Stimulated activated CD4-positive, alpha-beta T cell treated with anti-CD3 and anti-CD28 coated beads, Interleukin-15, amount 100 ng/mL, for 48 hours (primary cell): Measurements from ENCODE around the gene PYHIN1.
A peak's percentile ranks its signal among the peaks of the same experiment; 100 is the strongest.

Source experiments
- DNase-seq, 2 donors: peaks; one replicate each; pipeline ENCODE4 v3.0.0-alpha.2; 2020; ENCODE audit warnings: low read depth in 2 of 2

Gene PYHIN1

DNA sequence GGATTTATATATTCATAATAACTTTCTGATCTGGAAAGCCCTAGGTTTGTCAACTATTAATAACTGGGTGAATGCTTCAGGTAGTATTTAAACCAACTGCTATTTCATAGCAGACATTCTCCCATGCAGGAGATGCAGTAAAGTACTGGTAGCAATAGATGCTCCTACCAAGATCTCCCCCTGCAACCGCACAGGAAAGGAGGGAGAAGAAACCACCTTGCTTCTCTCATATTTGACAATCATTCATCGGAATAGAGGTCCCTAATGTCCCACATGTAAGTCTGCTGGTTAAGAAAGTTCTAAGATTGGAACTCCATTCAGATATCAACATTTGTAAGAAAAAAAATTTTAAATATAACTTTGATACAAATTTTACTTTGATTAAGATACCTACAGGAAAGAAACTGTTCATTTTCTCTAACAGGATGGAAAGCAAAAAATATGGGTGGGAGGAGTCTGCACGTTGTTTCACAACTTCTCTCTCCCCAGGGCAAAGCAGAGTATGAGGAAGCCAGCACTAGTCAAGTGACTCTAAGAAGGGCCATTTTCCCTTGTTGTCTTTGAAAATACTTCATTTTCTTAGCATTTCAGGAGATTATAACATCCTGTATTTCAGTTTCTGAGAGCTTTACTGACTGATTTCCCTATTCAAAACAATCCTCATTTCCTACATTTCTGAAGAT is at the start of gene PYHIN1:
PYHIN1 (plus strand) TSS at position 498 of the 683 bp plus-strand sequence. CDS start 5,359 bp downstream, outside the sequence.
- DNase-seq, result peak in 1 of 2 donors; percentile 12

- no peak for DNase-seq
Measured at GRCh38 chr1:158893654-158894053, 37.7 kb upstream of the PYHIN1 start.

DNA sequence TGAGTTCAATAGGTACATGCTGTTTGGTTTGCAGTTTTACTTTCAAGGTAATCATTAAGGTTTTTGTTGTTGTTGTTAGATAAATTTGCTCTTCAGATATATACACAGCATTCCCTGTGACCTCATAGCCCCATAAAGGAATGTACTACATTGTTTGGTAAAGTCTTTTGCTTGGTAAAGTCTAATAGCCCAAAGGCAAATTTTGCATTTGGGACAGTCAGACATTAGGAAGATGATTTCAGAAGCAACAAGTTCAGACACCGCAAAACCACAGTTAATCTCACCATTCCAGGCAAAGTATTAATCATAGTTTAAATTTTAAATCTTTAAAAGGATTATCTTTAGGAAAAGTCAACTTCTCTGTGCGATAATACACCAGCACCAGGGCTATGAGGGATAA is 32.6 kb upstream of the PYHIN1 start:
- DNase-seq, result no peak

DNA sequence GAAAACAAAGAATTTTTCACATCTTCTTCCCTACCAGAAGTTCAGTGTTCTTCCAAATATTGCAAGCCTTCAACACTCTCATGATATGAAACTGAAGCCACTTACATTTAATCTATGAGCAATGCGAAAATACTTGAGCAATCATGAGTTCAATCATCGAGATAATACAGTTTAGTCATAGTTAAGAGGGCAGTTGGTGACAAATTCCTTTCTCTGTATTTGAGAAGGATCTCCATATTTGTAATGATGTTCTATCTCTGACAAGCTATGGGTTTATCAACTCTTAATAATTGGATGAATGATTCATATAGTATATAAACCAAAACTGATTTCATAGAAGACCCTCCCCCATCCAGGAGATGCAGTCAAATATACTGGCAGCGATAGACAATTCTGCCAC is 29.7 kb upstream of the PYHIN1 start:
- no peak for DNase-seq

DNA sequence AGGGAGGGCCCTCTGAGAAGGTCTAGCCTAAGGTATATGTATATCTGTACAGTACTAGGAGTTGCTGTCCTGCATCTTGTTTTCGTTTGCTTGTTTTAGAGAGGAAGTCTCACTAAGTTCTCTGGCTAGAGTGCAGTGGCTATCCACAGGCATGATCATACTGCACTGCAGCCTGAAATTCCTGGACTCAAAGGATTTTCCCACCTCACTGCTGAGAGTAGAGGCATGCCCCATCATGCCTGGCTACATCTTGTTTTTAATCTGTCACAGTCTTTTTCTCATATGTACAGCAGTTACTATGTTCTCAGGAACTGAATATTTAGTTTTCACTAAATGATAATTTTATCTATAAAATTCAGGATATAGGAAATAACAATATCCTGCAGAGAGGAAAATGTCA is 15.3 kb upstream of the PYHIN1 start:
- no peak for DNase-seq

GRCh38 chr1:158924677-158925076 is 6.7 kb upstream of the PYHIN1 start:
- no peak for DNase-seq

- DNase-seq, result no peak
Measured at GRCh38 chr1:158930504-158930903, 848 bp upstream of the PYHIN1 start.

DNA sequence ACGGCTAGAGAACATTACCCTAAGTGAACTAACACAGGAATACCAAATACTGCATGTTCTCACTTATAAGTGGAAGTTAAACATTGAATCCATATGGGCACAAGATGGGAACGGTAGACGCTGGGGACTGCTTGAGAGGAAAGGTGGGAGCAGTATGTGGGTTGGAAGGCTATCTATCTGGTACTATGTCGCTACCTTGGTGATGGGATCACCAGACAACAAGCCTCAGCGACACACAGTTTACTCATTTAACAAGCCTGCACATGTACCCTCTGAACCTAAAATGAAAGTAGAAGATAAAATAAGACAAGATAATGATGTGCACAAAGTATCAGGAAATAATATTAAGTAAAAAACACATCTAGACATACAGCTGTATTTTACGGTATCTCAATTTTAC is 819 bp downstream of the PYHIN1 start:
- DNase-seq, result no peak

- no peak for DNase-seq
Measured at GRCh38 chr1:158933621-158934020, 2.3 kb downstream of the PYHIN1 start.

DNA sequence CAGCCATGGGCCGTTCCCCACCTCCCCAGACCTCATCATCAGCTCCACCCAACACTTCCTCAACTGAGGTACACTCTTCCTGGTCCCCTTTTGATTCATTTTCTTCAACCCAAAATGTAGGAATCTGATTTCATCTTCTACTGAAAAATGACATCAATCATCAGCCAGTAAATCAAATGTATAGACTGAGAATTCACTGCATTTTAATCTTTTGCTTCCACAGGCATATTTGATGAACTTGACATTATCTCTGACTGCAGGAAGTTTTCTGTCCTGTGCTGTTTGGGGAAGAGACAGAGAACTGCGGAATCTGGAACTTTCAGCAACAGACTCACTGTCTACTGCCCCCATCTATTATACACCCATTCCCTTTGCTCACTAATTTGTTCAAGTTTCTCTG is 7.8 kb downstream of the PYHIN1 start:
- no peak for DNase-seq

DNA sequence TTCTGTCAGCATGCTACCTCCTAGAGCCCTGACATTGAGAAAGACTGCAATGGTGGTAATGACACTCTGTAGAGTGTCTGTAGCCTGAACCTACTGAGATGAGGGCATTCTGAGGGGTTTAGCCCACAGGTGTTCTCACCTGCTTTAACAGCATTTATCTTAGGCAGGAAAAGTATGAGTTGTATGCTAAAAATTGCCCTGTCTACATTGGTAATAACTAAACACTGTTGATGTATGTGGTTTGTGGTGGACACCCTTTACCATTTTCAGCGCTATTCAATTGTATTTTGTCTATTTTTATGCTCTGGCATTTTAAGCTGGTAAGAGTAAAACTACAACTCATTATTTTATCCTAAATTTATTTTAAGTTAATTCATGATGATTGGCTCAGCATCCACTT is 10.0 kb downstream of the PYHIN1 start:
- no peak for DNase-seq

GRCh38 chr1:158942490-158942889 is 11.1 kb downstream of the PYHIN1 start:
- no peak for DNase-seq

DNA sequence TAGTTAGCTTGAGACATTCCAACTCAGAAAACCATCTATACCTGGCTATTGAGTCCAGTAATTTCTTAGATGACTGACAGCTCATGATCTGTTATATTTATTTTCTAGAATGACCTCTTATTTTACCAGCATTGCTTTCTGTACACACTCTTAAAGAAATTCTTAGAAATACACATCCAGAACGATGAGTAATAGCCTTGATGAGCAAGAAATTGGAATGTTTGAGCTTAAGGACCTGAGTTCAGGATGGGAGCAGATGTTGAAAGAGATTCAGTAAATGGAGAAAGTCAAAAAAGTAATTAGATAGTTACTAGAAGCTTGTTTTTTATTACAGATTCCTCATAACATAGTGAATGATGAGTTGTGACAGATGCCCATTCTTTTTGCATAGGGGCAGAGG is 11.7 kb downstream of the PYHIN1 start:
- no peak for DNase-seq

GRCh38 chr1:158945061-158945460 is 13.7 kb downstream of the PYHIN1 start:
- no peak for DNase-seq

DNA sequence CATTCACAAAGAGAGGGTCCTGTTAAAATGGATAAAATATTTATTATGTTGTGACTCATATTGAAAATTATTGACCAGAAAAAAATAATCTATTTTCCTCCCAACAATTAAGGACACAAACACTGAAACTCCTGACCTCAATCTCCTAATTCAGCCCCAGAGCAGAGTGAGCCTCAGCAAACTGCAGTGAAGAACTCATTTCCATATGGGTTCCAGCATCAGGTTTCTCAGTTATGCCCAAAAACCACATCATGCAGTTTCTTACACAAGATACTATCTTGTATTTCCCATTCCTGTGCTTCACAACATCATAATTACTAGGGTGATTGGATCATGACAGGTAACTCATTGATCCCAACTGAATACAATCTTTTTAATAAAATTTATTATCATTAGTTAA is 15.4 kb downstream of the PYHIN1 start:
- no peak for DNase-seq

DNA sequence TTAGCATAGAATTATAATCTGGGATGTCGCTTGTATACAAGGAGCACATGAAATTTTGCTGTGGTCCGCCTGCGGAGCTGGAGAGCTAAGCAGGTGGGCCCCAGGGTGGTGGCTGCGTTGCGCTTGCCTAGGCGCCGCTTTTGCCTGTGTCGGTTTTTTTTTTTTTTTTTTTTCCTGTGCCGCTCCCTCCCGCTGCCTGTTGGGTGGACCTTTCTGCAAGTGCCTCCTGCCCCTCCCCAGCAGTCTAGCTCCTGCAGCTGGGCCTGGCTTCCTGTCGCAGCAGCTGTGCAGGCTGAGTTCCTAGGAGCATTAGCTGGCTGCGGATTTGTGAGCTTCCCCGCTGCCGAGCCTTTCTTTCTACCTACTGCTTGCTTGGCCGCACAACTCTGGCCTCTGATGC is 20.6 kb downstream of the PYHIN1 start:
- no peak for DNase-seq

- DNase-seq, result no peak
Measured at GRCh38 chr1:158952416-158952815, 21.1 kb downstream of the PYHIN1 start.

- no peak for DNase-seq
Measured at GRCh38 chr1:158961178-158961577, 29.8 kb downstream of the PYHIN1 start.

- DNase-seq, result no peak
Measured at GRCh38 chr1:158962983-158963382, 31.6 kb downstream of the PYHIN1 start.

DNA sequence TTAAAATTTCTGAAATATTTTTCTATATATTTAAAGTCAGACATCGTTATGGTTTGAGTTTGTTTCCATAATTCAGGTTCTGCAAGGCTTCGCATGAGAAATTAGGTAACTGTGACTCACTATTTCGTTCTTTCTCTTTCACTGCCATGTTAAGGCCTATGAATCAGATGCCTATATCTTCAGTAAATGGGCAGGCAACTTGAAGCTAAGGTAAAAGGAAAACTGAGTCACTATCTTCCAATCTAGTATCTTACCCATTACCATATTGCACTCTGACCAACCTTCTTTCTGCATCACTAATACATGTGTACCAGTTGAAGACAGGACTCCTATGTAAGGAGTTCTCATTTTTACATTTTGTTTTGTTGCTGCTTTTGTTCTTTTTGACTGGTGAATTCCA is 37.8 kb downstream of the PYHIN1 start:
- no peak for DNase-seq

DNA sequence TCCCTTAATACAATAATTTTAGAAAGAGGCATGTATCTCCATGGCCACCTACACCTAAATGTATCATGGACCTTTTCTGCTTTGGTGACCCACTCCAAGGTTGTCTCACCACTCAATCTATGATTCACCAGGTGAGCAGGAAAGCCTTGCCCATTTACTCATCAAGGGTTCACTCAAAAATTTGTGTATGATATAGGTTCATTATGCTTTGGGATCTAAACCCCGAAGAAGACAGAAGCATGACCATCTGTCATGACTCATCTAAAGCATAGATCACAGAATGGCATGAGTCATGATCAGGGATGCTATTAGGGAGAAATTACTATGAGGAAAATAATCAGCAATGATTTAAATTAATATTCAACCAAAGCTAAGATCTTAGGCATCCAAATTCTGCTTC is 38.5 kb downstream of the PYHIN1 start:
- DNase-seq, result peak in 1 of 2 donors; percentile 20

DNA sequence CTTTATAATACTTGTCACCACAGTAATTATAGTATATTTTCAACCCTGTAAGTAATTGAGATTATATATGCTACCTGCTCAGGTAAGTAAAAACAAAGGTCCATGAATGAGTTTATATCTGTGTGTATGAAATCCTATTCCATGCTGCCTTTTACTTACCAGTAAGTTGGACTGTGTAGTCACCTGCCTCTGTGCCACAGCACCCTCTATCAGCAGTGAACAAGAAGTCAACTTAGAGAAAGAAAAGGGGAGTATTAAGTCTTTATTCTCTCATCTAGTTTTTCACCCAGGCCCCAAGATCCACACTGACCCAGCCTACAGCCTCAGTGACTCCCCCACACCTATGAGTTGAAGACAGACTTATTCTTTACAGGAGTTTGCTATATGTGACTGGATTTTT is 41.5 kb downstream of the PYHIN1 start:
- no peak for DNase-seq

DNA sequence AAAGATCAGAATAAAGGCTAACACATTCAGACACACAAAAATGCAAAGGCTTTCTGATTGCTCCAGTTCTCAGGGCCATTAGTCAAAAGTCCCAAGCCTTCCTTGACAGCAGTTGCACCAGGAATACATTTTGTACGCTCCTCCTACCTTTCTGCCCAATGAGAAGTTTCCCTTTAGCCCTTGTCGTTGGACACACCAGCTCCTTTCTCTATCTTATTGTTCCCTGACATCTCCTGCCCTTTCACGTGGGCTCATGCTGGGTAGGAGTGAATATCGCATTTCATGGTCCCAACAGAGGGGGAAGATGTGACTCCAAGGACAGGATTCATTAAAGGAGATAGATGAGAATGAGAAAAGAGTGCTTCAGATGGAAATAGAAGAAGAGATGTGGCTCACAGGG is 44.9 kb downstream of the PYHIN1 start:
- DNase-seq, result no peak

GRCh38 chr1:158978730-158979129 is 47.4 kb downstream of the PYHIN1 start:
- no peak for DNase-seq
